ENCODE results near the gene WIPI1. TPM values are rescaled to one million over a fixed set of nuclear protein-coding genes. Genes with fewer than 3 reads are reported as not detected.

The WIPI1 gene
- total and polyA plus RNA-seq, 2 of the 13 experiments (the other 11 are each of a cell fraction or from before 2014, with no cell fraction given) = 29.4 to 141 TPM

DNA sequence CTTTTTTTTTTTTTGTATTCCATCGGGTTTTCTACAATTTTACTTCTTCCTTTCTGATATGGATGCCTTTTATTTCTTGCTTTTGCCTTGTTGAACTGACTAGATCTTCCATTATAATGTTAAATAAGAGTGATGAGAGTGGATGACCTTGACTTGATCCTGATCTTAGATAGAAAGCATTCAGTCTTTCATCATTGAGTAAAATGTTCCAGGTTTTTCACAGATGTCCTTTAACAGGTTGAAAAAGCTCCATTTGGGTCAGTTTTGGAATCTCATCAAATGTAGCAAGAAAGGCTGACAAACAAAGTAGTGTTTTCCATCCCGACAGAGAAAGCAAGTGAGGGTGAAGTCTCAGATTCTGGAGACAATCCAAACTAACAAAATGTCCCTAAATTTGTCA lies 27.2 kb upstream of the WIPI1 start:
- DNase-seq (ENCODE audit: low spot score) (peak; percentile 70), ATAC-seq (no peak), FAIRE-seq (no peak)
- no peaks in the 10 kb centered on the region for H3K79me2 ChIP-seq (ENCODE audit: insufficient read depth, low read length)
- peaks cover 76% of the 10 kb centered on the region for H3K4me1 ChIP-seq (ENCODE audit: insufficient read depth, low read length)
- no peak overlapping the region for H2AFZ ChIP-seq (ENCODE audit: low read length)
- H3K4me2 ChIP-seq (ENCODE audit: low read depth, low read length) = peak overlapping the region; percentile 62
- peak overlapping the region; percentile 39; the same call in 1 of the 2 replicates for H3K9ac ChIP-seq (ENCODE audit: insufficient read depth, low read depth, low read length)
- intact Hi-C loops (cut with micrococcal nuclease; ENCODE audit: unreplicated experiment) = no loop called here
- POLR2A ChIA-PET = interaction anchor here (0.8 to 2.9 kb wide), 7 partner anchors 10 to 114 kb away, joined by 3 to 26 read pairs (median 3); partner anchors contain the start of gene PRKAR1A
- 41% methylated on average over 2 of the region's 2 CpGs for WGBS (ENCODE audit: low lambda C conversion rate)
- in situ Hi-C loops (cut with HindIII; ENCODE audit: extremely low pct_ligation_motif_present, low pct_unique_long_range_greater_than_20kb) = no loop called here
- BruUV-seq (replicated peaks) = no TSS peak
- H3K36me3 ChIP-seq (replicated peaks in 1 of 2; ENCODE audit: control insufficient read depth in 1 of 2, insufficient read depth in 2 of 2, low read length in 2 of 2) = no peaks in the 10 kb centered on the region
- peak overlapping the region; percentile 80 for H3K27ac ChIP-seq (ENCODE audit: extremely low read length, insufficient read depth, low read length)
- CTCF ChIA-PET (ENCODE audit: low intra/inter-chr PET ratio, low total read pairs) = no interaction called here
- peak overlapping the region in 1 of 3 experiments; percentile 34; a peak in 1 of 6 replicates for H3K4me3 ChIP-seq (replicated peaks in 1 of 3; ENCODE audit: insufficient read depth in 1 of 3, low read depth in 2 of 3, low read length in 3 of 3)
- peaks cover 5% of the 10 kb centered on the region for H3K9me3 ChIP-seq (ENCODE audit: low read length)
- H3K27me3 ChIP-seq (ENCODE audit: control insufficient read depth in 1 of 2, insufficient read depth in 2 of 2, low read length in 2 of 2) = no peaks in the 10 kb centered on the region
- H4K20me1 ChIP-seq (ENCODE audit: insufficient read depth, low read length) = no peaks in the 10 kb centered on the region
- TF ChIP-seq PTBP1 (IDR thresholded peaks at IDR 0.05; ENCODE audit: low read depth, low read length, poor library complexity, severe bottlenecking) (no peak), ELF3 (CRISPR knock-in tag; IDR thresholded peaks at IDR 0.05) (no peak), CBFB (CRISPR knock-in tag; IDR thresholded peaks at IDR 0.05) (no peak), ISX (CRISPR knock-in tag; conservative IDR thresholded peaks at IDR 0.05) (no peak), MTF2 (CRISPR knock-in tag; IDR thresholded peaks at IDR 0.05; ENCODE audit: borderline replicate concordance) (no peak), ZNF510 (CRISPR knock-in tag; IDR thresholded peaks at IDR 0.05; ENCODE audit: low read depth) (no peak), GABPB1 (CRISPR knock-in tag; IDR thresholded peaks at IDR 0.05) (no peak), ZKSCAN8 (CRISPR knock-in tag; IDR thresholded peaks at IDR 0.05; ENCODE audit: borderline replicate concordance) (no peak), RARA (CRISPR knock-in tag; IDR thresholded peaks at IDR 0.05) (peak; percentile 71)
- TF ChIP-seq, protein P1, sequence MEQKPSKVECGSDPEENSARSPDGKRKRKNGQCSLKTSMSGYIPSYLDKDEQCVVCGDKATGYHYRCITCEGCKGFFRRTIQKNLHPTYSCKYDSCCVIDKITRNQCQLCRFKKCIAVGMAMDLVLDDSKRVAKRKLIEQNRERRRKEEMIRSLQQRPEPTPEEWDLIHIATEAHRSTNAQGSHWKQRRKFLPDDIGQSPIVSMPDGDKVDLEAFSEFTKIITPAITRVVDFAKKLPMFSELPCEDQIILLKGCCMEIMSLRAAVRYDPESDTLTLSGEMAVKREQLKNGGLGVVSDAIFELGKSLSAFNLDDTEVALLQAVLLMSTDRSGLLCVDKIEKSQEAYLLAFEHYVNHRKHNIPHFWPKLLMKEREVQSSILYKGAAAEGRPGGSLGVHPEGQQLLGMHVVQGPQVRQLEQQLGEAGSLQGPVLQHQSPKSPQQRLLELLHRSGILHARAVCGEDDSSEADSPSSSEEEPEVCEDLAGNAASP (CRISPR knock-in tag; IDR thresholded peaks at IDR 0.05; ENCODE audit: borderline replicate concordance) = no peak
- TF ChIP-seq, protein P2, sequence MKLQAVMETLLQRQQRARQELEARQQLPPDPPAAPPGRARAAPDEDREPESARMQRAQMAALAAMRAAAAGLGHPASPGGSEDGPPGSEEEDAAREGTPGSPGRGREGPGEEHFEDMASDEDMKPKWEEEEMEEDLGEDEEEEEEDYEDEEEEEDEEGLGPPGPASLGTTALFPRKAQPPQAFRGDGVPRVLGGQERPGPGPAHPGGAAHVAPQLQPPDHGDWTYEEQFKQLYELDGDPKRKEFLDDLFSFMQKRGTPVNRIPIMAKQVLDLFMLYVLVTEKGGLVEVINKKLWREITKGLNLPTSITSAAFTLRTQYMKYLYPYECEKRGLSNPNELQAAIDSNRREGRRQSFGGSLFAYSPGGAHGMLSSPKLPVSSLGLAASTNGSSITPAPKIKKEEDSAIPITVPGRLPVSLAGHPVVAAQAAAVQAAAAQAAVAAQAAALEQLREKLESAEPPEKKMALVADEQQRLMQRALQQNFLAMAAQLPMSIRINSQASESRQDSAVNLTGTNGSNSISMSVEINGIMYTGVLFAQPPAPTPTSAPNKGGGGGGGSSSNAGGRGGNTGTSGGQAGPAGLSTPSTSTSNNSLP (IDR thresholded peaks at IDR 0.05; ENCODE audit: low read depth, low read length) = 0 out of 2 replicates have a peak, but pooled peaks have one; percentile 10
- TF ChIP-seq, protein P3, sequence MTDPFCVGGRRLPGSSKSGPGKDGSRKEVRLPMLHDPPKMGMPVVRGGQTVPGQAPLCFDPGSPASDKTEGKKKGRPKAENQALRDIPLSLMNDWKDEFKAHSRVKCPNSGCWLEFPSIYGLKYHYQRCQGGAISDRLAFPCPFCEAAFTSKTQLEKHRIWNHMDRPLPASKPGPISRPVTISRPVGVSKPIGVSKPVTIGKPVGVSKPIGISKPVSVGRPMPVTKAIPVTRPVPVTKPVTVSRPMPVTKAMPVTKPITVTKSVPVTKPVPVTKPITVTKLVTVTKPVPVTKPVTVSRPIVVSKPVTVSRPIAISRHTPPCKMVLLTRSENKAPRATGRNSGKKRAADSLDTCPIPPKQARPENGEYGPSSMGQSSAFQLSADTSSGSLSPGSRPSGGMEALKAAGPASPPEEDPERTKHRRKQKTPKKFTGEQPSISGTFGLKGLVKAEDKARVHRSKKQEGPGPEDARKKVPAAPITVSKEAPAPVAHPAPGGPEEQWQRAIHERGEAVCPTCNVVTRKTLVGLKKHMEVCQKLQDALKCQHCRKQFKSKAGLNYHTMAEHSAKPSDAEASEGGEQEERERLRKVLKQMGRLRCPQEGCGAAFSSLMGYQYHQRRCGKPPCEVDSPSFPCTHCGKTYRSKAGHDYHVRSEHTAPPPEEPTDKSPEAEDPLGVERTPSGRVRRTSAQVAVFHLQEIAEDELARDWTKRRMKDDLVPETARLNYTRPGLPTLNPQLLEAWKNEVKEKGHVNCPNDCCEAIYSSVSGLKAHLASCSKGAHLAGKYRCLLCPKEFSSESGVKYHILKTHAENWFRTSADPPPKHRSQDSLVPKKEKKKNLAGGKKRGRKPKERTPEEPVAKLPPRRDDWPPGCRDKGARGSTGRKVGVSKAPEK (CRISPR knock-in tag; IDR thresholded peaks at IDR 0.05; ENCODE audit: borderline replicate concordance) = no peak
- TF ChIP-seq, protein P4, sequence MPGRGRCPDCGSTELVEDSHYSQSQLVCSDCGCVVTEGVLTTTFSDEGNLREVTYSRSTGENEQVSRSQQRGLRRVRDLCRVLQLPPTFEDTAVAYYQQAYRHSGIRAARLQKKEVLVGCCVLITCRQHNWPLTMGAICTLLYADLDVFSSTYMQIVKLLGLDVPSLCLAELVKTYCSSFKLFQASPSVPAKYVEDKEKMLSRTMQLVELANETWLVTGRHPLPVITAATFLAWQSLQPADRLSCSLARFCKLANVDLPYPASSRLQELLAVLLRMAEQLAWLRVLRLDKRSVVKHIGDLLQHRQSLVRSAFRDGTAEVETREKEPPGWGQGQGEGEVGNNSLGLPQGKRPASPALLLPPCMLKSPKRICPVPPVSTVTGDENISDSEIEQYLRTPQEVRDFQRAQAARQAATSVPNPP (CRISPR knock-in tag; IDR thresholded peaks at IDR 0.05) = no peak
- TF ChIP-seq, protein P5, sequence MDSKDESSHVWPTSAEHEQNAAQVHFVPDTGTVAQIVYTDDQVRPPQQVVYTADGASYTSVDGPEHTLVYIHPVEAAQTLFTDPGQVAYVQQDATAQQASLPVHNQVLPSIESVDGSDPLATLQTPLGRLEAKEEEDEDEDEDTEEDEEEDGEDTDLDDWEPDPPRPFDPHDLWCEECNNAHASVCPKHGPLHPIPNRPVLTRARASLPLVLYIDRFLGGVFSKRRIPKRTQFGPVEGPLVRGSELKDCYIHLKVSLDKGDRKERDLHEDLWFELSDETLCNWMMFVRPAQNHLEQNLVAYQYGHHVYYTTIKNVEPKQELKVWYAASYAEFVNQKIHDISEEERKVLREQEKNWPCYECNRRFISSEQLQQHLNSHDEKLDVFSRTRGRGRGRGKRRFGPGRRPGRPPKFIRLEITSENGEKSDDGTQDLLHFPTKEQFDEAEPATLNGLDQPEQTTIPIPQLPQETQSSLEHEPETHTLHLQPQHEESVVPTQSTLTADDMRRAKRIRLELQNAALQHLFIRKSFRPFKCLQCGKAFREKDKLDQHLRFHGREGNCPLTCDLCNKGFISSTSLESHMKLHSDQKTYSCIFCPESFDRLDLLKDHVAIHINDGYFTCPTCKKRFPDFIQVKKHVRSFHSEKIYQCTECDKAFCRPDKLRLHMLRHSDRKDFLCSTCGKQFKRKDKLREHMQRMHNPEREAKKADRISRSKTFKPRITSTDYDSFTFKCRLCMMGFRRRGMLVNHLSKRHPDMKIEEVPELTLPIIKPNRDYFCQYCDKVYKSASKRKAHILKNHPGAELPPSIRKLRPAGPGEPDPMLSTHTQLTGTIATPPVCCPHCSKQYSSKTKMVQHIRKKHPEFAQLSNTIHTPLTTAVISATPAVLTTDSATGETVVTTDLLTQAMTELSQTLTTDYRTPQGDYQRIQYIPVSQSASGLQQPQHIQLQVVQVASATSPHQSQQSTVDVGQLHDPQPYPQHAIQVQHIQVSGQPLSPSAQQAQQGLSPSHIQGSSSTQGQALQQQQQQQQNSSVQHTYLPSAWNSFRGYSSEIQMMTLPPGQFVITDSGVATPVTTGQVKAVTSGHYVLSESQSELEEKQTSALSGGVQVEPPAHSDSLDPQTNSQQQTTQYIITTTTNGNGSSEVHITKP (CRISPR knock-in tag; IDR thresholded peaks at IDR 0.05; ENCODE audit: low read depth) = no peak

Data from HepG2 (cell line).